SK-N-SH (cell line): ENCODE data around the gene ZC3HAV1L. TPM values are rescaled to one million over a fixed set of nuclear protein-coding genes. Genes with fewer than 3 reads are reported as not detected.

Experiments used
- CTCF ChIA-PET: fragments of 300-600, 350-600 bp; formaldehyde crosslinking; extraction: SDS; loops from one replicate; lab custom pipeline; 2021; lab: Yijun Ruan, JAX
- POLR2A ChIA-PET: fragments of 350-600 bp; sonication (Branson Sonifier 250); formaldehyde crosslinking; extraction: SDS; loops from one replicate; lab custom pipeline; 2020; ENCODE audit warnings: antibody characterized with exemption, inconsistent platforms; lab: Yijun Ruan, JAX
- DNase-seq: peaks from one replicate; pipeline ENCODE4 v3.0.0; 2012
- H2AFZ ChIP-seq: fragments of 200-600 bp; sonication (generic); 2 replicates; pipeline ENCODE4 v1.8.1; 2016; ENCODE audit warnings: antibody characterized with exemption, mild to moderate bottlenecking, low read depth
- H3F3A ChIP-seq: fragments of 200-600 bp; sonication (generic); replicated peaks from 2 replicates; pipeline ENCODE3; 2016; ENCODE audit warnings: antibody characterized with exemption, mild to moderate bottlenecking; ENCODE audit not compliant: insufficient read depth
- H3K27ac ChIP-seq, 2 experiments: fragments of 200-500 bp in 1 of 2; fragments of 200-600 bp in 1 of 2; sonication (Bioruptor generic) in 1 of 2; sonication (generic), shearing (Covaris generic) in 1 of 2; 2 replicates each; pipeline versions ENCODE4 v1.5.1 to v1.6.1; 2014 to 2016; ENCODE audit warnings: low read depth in 2 of 2, inconsistent platforms in 1 of 2, low read length in 1 of 2, mild to moderate bottlenecking in 1 of 2, mixed read lengths in 1 of 2
- H3K27me3 ChIP-seq: fragments of 200-600 bp; sonication (generic), shearing (Covaris generic); 2 replicates; pipeline ENCODE4 v1.6.1; 2016; ENCODE audit warnings: mixed run types; ENCODE audit not compliant: insufficient read depth
- H3K36me3 ChIP-seq, 2 experiments: fragments of 200-500 bp in 1 of 2; fragments of 200-600 bp in 1 of 2; sonication (Bioruptor generic) in 1 of 2; sonication (generic) in 1 of 2; replicated peaks in 1 of 2; 2 replicates each; pipeline versions ENCODE3 to v1.5.1; 2014 to 2016; ENCODE audit warnings: low read length in 1 of 2, mild to moderate bottlenecking in 1 of 2; ENCODE audit not compliant: insufficient read depth in 2 of 2, control insufficient read depth in 1 of 2
- H3K4me1 ChIP-seq, 2 experiments: fragments of 200-500 bp in 1 of 2; fragments of 200-600 bp in 1 of 2; sonication (Bioruptor generic) in 1 of 2; sonication (generic), shearing (Covaris generic) in 1 of 2; 2 replicates each; pipeline versions ENCODE4 v1.5.1 to v1.6.1; 2014 to 2016; ENCODE audit warnings: low read depth in 1 of 2, low read length in 1 of 2, mixed run types in 1 of 2; ENCODE audit not compliant: insufficient read depth in 2 of 2, control insufficient read depth in 1 of 2
- H3K4me2 ChIP-seq: fragments of 200-600 bp; sonication (generic), shearing (Covaris generic); 2 replicates; pipeline ENCODE4 v1.6.1; 2017; ENCODE audit warnings: mixed run types
- H3K4me3 ChIP-seq, 2 experiments: fragments of 200-500 bp in 1 of 2; fragments of 200-600 bp in 1 of 2; sonication (Bioruptor generic) in 1 of 2; sonication (generic), shearing (Covaris generic) in 1 of 2; 2 replicates each; pipeline versions ENCODE4 v1.5.1 to v1.8.1; 2014 to 2016; ENCODE audit warnings: low read depth in 2 of 2, inconsistent platforms in 1 of 2, low read length in 1 of 2, mild to moderate bottlenecking in 1 of 2, mixed read lengths in 1 of 2, moderate library complexity in 1 of 2
- H3K79me2 ChIP-seq: fragments of 200-600 bp; sonication (generic); 2 replicates; pipeline ENCODE4 v1.8.1; 2017; ENCODE audit warnings: mild to moderate bottlenecking; ENCODE audit not compliant: insufficient read depth
- H3K9ac ChIP-seq: fragments of 200-600 bp; sonication (generic); 2 replicates; pipeline ENCODE4 v1.6.1; 2017; ENCODE audit warnings: mixed run types
- H3K9me2 ChIP-seq: fragments of 200-600 bp; sonication (generic); 2 replicates; pipeline ENCODE4 v1.6.1; 2017; ENCODE audit warnings: mixed run types
- H3K9me3 ChIP-seq: fragments of 200-600 bp; sonication (generic); 2 replicates; pipeline ENCODE4 v1.6.1; 2017; ENCODE audit warnings: mixed run types, mild to moderate bottlenecking, moderate library complexity
- H4K20me1 ChIP-seq: fragments of 200-600 bp; sonication (generic); 2 replicates; pipeline ENCODE4 v1.6.1; 2017; ENCODE audit warnings: mild to moderate bottlenecking, mixed run types; ENCODE audit not compliant: insufficient read depth
- CHD2 ChIP-seq: fragments of 150-350 bp; IDR thresholded peaks from 2 replicates; pipeline ENCODE4 v1.6.1; 2018; ENCODE audit warnings: low read length; ENCODE audit not compliant: partially characterized antibody
- CTCF ChIP-seq: fragments of 200-600 bp; sonication (generic); IDR thresholded peaks from 2 replicates; pipeline ENCODE4 v1.6.1; 2017; ENCODE audit warnings: antibody characterized with exemption, mild to moderate bottlenecking, moderate library complexity
- GABPA ChIP-seq: IDR thresholded peaks from 2 replicates; pipeline ENCODE4 v1.4.0; 2012; ENCODE audit warnings: low read depth, mild to moderate bottlenecking
- GATA2 ChIP-seq: sonication (generic); formaldehyde crosslinking; IDR thresholded peaks from 2 replicates; pipeline ENCODE4 v1.5.0; 2020; ENCODE audit warnings: mild to moderate bottlenecking, missing genetic modification reagents
- JUND ChIP-seq: IDR thresholded peaks from 2 replicates; pipeline ENCODE4 v1.4.0; 2012
- MXI1 ChIP-seq: IDR thresholded peaks from 2 replicates; pipeline ENCODE4 v1.6.1; 2012; ENCODE audit warnings: mild to moderate bottlenecking, low read depth, low read length, improper control_type of control experiment
- NRF1 ChIP-seq: IDR thresholded peaks from 2 replicates; pipeline ENCODE4 v1.6.1; 2012; ENCODE audit warnings: low read depth, mild to moderate bottlenecking, low read length
- POLR2AphosphoS5 ChIP-seq: IDR thresholded peaks from 2 replicates; pipeline ENCODE4 v1.6.1; 2012; ENCODE audit warnings: low read depth, low read length
- RAD21 ChIP-seq: IDR thresholded peaks from 2 replicates; pipeline ENCODE4 v1.6.1; 2012; ENCODE audit warnings: mild to moderate bottlenecking, low read length
- REST ChIP-seq: IDR thresholded peaks from 2 replicates; pipeline ENCODE4 v1.6.1; 2012; ENCODE audit warnings: mild to moderate bottlenecking, low read depth, low read length, moderate library complexity
- RFX5 ChIP-seq: IDR thresholded peaks from 2 replicates; pipeline ENCODE4 v1.6.1; 2012; ENCODE audit warnings: mild to moderate bottlenecking, improper control_type of control experiment, low read length
- RXRA ChIP-seq: IDR thresholded peaks from 2 replicates; pipeline ENCODE4 v1.4.0; 2012; ENCODE audit warnings: low read depth, mild to moderate bottlenecking, borderline replicate concordance
- SMC3 ChIP-seq: IDR thresholded peaks from 2 replicates; pipeline ENCODE4 v1.6.1; 2012; ENCODE audit warnings: low read depth, low read length, improper control_type of control experiment
- TEAD4 ChIP-seq: IDR thresholded peaks from 2 replicates; pipeline ENCODE4 v1.4.0; 2012; ENCODE audit warnings: mild to moderate bottlenecking, borderline replicate concordance; ENCODE audit not compliant: insufficient read depth
- USF1 ChIP-seq: IDR thresholded peaks from 2 replicates; pipeline ENCODE4 v1.4.0; 2012; ENCODE audit warnings: low read depth, borderline replicate concordance
- YY1 ChIP-seq: IDR thresholded peaks from 2 replicates; pipeline ENCODE4 v1.4.0; 2012; ENCODE audit warnings: low read depth, mild to moderate bottlenecking
- WGBS: methylation state at CpG from one replicate; pipeline ENCODE4 v1.1.6; 2017; ENCODE audit warnings: low lambda C conversion rate; 5-methylcytosine and 5-hydroxymethylcytosine counted together
- polyA plus RNA-seq, 3 experiments: library from polyadenylated mRNA; depleted of rRNA; stranded (reverse); fragments of >200 nt; gene quantifications; 2 replicates each; pipeline ENCODE4 v1.2.3, GENCODE V29; 2012

Gene ZC3HAV1L
- polyA plus RNA-seq, 1 of the 3 experiments (the other 2 are of a cell fraction): 9.7 TPM

GRCh38 chr7:139041378-139042085 lies 5.7 kb upstream of the ZC3HAV1L start:
- H3K79me2 ChIP-seq: peaks cover under 1% of the 10 kb centered on the region; the same call in 1 of the 2 replicates
- WGBS: 86% methylated on average over 6 of the region's 6 CpGs
- no peaks in the 10 kb centered on the region for H3K9me3 ChIP-seq
- ChIA-PET CTCF (interaction anchor here (1.8 to 2.4 kb wide), 2 partner anchors 18 to 33 kb away, joined by 4 to 11 read pairs; no protein-coding TSS in a partner anchor), POLR2A (no interaction called here)
- no peak overlapping the region for H3K9ac ChIP-seq
- no peak overlapping the region for H3K4me2 ChIP-seq
- H2AFZ ChIP-seq: no peak overlapping the region
- peaks cover 15 to 26% of the 10 kb centered on the region in 2 experiments for H3K36me3 ChIP-seq
- peaks cover 0 to 1% of the 10 kb centered on the region in 2 experiments; a peak in 1 of 4 replicates for H3K4me1 ChIP-seq
- no peaks in the 10 kb centered on the region for H3K9me2 ChIP-seq
- H4K20me1 ChIP-seq: no peaks in the 10 kb centered on the region
- no peak for DNase-seq
- H3K27me3 ChIP-seq: no peaks in the 10 kb centered on the region
- no peak overlapping the region for H3K27ac ChIP-seq
- TF ChIP-seq POLR2AphosphoS5: no peak
- TF ChIP-seq JUND: no peak
- TF ChIP-seq GATA2: no peak
- no peak for TF ChIP-seq CTCF
- no peak for TF ChIP-seq NRF1
- no peak for TF ChIP-seq SMC3
- no peak for TF ChIP-seq REST
- no peak for TF ChIP-seq RFX5
- no peak for TF ChIP-seq RAD21
- no peak for TF ChIP-seq TEAD4
- TF ChIP-seq MXI1: no peak
- TF ChIP-seq YY1: no peak
- no peak for TF ChIP-seq RXRA
- TF ChIP-seq GABPA: no peak
- no peak for TF ChIP-seq CHD2
- TF ChIP-seq USF1: no peak
- no peaks in the 10 kb centered on the region for H3F3A ChIP-seq
- no peak overlapping the region for H3K4me3 ChIP-seq
